IMR-90 (cell line): ENCODE data around the gene CACNA2D4.

ENCODE experiments used
- CHD1 ChIP-seq: IDR thresholded peaks from 2 replicates; pipeline ENCODE4 v1.6.1; 2012; ENCODE audit warnings: low read depth, low read length, improper control_type of control experiment
- CTCF ChIP-seq: conservative IDR thresholded peaks from 2 replicates; pipeline ENCODE4 v1.5.1; 2012; ENCODE audit warnings: mild to moderate bottlenecking, low read depth, low read length, improper control_type of control experiment
- FOS ChIP-seq: fragments of 150-350 bp; IDR thresholded peaks from 2 replicates; pipeline ENCODE4 v1.6.1; 2016; ENCODE audit warnings: low read depth, low read length
- MAFK ChIP-seq: IDR thresholded peaks from 2 replicates; pipeline ENCODE4 v1.6.1; 2012; ENCODE audit warnings: low read depth, low read length, improper control_type of control experiment
- MAZ ChIP-seq: IDR thresholded peaks from 2 replicates; pipeline ENCODE4 v1.6.1; 2012; ENCODE audit warnings: low read depth, mild to moderate bottlenecking, low read length, improper control_type of control experiment, moderate library complexity, borderline replicate concordance
- MXI1 ChIP-seq: IDR thresholded peaks from 2 replicates; pipeline ENCODE4 v1.6.1; 2012; ENCODE audit warnings: low read depth, mild to moderate bottlenecking, low read length, moderate library complexity, borderline replicate concordance
- POLR2A ChIP-seq: IDR thresholded peaks from 2 replicates; pipeline ENCODE4 v1.6.1; 2012; ENCODE audit warnings: mild to moderate bottlenecking, low read depth, low read length
- RAD21 ChIP-seq: IDR thresholded peaks from 2 replicates; pipeline ENCODE4 v1.6.1; 2012; ENCODE audit warnings: low read length, improper control_type of control experiment
- RFX5 ChIP-seq: IDR thresholded peaks from 2 replicates; pipeline ENCODE4 v1.8.0; 2012; ENCODE audit warnings: low read depth, mild to moderate bottlenecking, low read length, moderate library complexity
- SMC3 ChIP-seq: fragments of 150-350 bp; IDR thresholded peaks from 2 replicates; pipeline ENCODE4 v1.6.1; 2016; ENCODE audit warnings: low read depth, mild to moderate bottlenecking, antibody characterized with exemption, low read length, moderate library complexity
- USF2 ChIP-seq: fragments of 150-350 bp; IDR thresholded peaks from 2 replicates; pipeline ENCODE4 v1.6.1; 2017; ENCODE audit warnings: mild to moderate bottlenecking, antibody characterized with exemption, low read length, low read depth
- TF ChIP-seq, protein P1 (sequence below): fragments of 150-350 bp; IDR thresholded peaks from 2 replicates; pipeline ENCODE4 v1.6.1; 2016; ENCODE audit warnings: low read depth, mild to moderate bottlenecking, low read length, moderate library complexity, borderline replicate concordance

GRCh38 chr12:1827826-1828805 lies 90.3 kb downstream of the CACNA2D4 start:
- TF ChIP-seq CTCF = no peak
- no peak for TF ChIP-seq CHD1
- no peak for TF ChIP-seq MAZ
- no peak for TF ChIP-seq USF2
- TF ChIP-seq RAD21 = no peak
- no peak for TF ChIP-seq MXI1
- TF ChIP-seq POLR2A = no peak
- no peak for TF ChIP-seq SMC3
- no peak for TF ChIP-seq MAFK
- no peak for TF ChIP-seq RFX5
- TF ChIP-seq FOS = no peak
- TF ChIP-seq, protein P1, sequence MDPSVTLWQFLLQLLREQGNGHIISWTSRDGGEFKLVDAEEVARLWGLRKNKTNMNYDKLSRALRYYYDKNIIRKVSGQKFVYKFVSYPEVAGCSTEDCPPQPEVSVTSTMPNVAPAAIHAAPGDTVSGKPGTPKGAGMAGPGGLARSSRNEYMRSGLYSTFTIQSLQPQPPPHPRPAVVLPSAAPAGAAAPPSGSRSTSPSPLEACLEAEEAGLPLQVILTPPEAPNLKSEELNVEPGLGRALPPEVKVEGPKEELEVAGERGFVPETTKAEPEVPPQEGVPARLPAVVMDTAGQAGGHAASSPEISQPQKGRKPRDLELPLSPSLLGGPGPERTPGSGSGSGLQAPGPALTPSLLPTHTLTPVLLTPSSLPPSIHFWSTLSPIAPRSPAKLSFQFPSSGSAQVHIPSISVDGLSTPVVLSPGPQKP = no peak
